Femur (tissue), 1 donor: ENCODE data around the gene FRMPD1.

Experiments used
- DNase-seq: peaks from one replicate; pipeline ENCODE4 v3.0.0-alpha.2; 2017

Gene FRMPD1

GRCh38 chr9:37787059-37787458 lies 136.3 kb downstream of the FRMPD1 start:
- DNase-seq: no peak

GRCh38 chr9:37788332-37788731 lies 137.6 kb downstream of the FRMPD1 start:
- no peak for DNase-seq

- DNase-seq: no peak
Measured at GRCh38 chr9:37790096-37790495, 139.3 kb downstream of the FRMPD1 start.

GRCh38 chr9:37792122-37792521 lies 141.4 kb downstream of the FRMPD1 start:
- no peak for DNase-seq

GRCh38 chr9:37796232-37796631 lies 145.5 kb downstream of the FRMPD1 start:
- DNase-seq: no peak
